Measurements from ENCODE around the gene TMEM132A. TPM values are rescaled to one million over a fixed set of nuclear protein-coding genes. Genes with fewer than 3 reads are reported as not detected.

The TMEM132A gene
- total and polyA plus RNA-seq, 2 of the 13 experiments (the other 11 are each of a cell fraction or from before 2014, with no cell fraction given) = 11.1 to 32.9 TPM

GRCh38 chr11:60880643-60881282, 43.5 kb upstream of the TMEM132A start (continued):
- TF ChIP-seq ZBTB26 (CRISPR knock-in tag; IDR thresholded peaks at IDR 0.05; ENCODE audit: borderline replicate concordance) (peak; percentile 93), HNF1A (IDR thresholded peaks at IDR 0.05; ENCODE audit: low read depth) (no peak), HNF1A (CRISPR knock-in tag; IDR thresholded peaks at IDR 0.05; ENCODE audit: borderline replicate concordance) (peak; percentile 87; the same call in 1 of the 2 replicates), NFE2L2 (IDR thresholded peaks at IDR 0.05; ENCODE audit: low read length) (no peak), ZNF30 (CRISPR knock-in tag; IDR thresholded peaks at IDR 0.05) (no peak), ZMYM4 (CRISPR knock-in tag; IDR thresholded peaks at IDR 0.05) (peak; percentile 87), ZNF770 (CRISPR knock-in tag; IDR thresholded peaks at IDR 0.05) (no peak), JDP2 (CRISPR knock-in tag; IDR thresholded peaks at IDR 0.05; ENCODE audit: borderline replicate concordance) (no peak; the same call in 1 of the 2 replicates), AHR (CRISPR knock-in tag; IDR thresholded peaks at IDR 0.05) (peak; percentile 91; the same call in 1 of the 2 replicates), ZBTB7B (CRISPR knock-in tag; IDR thresholded peaks at IDR 0.05) (peak; percentile 100), CENPBD1 (CRISPR knock-in tag; IDR thresholded peaks at IDR 0.05; ENCODE audit: borderline replicate concordance, low read depth) (no peak), ZFYVE20 (CRISPR knock-in tag; IDR thresholded peaks at IDR 0.05; ENCODE audit: borderline replicate concordance, low read depth) (no peak), ZNF235 (CRISPR knock-in tag; IDR thresholded peaks at IDR 0.05; ENCODE audit: borderline replicate concordance) (no peak), TRIM24 (CRISPR knock-in tag; IDR thresholded peaks at IDR 0.05) (no peak), ZUFSP (CRISPR knock-in tag; IDR thresholded peaks at IDR 0.05; ENCODE audit: borderline replicate concordance) (no peak), ZNF709 (CRISPR knock-in tag; IDR thresholded peaks at IDR 0.05) (peak; percentile 70; the same call in 1 of the 2 replicates), RXRB (CRISPR knock-in tag; IDR thresholded peaks at IDR 0.05; ENCODE audit: borderline replicate concordance) (peak; percentile 96), MAFG (CRISPR knock-in tag; IDR thresholded peaks at IDR 0.05) (no peak)
